Cardiac septum (tissue), 1 donor: ENCODE measurements around the gene COL4A4. TPM values are rescaled to one million over a fixed set of nuclear protein-coding genes. Genes with fewer than 3 reads are reported as not detected.

Experiments
- DNase-seq: peaks from one replicate; pipeline ENCODE4 v3.0.0-alpha.2; 2020; ENCODE audit warnings: low spot score
- intact Hi-C: fragments of 100-400 bp; cut with DNase I; formaldehyde crosslinking; loops from one replicate; pipeline ENCODE4 v1.14.0; 2022
- total RNA-seq: library from RNA; stranded (reverse); fragmentation: NEBNext Ultra II Directional; extraction: Animal tissue kit (Norgen Biotek cat#: 25700); gene quantifications from one replicate; pipeline ENCODE4 v1.2.1, GENCODE V29; 2021
- donor health status: DM: no; HTN: no; CAD: no.

COL4A4 gene
- total RNA-seq, 1 donor from 2014 or later = 3.0 TPM

DNA sequence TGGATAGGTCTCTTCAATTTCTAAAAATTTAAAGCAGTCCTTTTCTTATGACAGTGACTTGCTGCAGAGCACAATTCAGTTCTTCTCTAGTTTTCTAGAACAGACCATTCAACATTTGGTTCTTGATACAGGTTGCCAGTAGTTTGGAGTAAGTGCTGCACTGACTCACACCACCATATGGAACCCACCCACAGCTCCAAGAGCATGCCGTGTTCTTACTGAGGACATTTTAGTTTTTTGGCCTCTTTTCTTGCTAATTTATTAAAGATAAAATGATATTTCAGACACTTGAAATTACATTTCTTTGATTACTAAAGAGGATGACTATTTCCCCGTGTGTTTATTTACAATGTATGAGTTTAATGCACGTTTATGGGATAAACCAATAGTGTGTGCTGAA lies 120.0 kb downstream of the COL4A4 start:
- intact Hi-C loops = no loop called here
- DNase-seq = no peak

GRCh38 chr2:227038550-227039189 lies 125.3 kb downstream of the COL4A4 start:
- intact Hi-C loops = no loop called here
- DNase-seq = no peak

DNA sequence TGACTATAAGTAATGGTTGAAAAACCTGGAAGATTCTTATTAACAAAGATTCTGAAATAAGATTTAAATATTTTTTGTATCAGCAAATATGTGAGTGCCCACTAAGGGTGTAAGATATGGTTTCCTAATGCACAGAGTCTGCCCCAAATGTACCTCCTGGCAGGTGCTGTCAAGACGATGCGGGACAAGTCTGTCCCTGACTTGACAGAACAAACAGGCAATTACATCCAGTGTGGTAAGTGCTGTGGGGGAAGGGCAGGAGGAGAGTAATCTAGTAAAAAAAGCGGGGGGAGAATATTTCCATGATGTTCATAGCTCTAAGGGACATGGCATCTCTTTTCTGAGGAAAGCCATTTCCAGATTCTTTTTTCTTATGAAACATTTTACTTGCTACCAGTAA lies 127.5 kb downstream of the COL4A4 start:
- intact Hi-C loops = no loop called here
- no peak for DNase-seq

- no peak for DNase-seq
- intact Hi-C loops = no loop called here
These were observed 128.2 kb downstream of the COL4A4 start for GRCh38 chr2:227035711-227036367.

GRCh38 chr2:227033471-227034148 lies 130.4 kb downstream of the COL4A4 start:
- intact Hi-C loops = no loop called here
- no peak for DNase-seq

DNA sequence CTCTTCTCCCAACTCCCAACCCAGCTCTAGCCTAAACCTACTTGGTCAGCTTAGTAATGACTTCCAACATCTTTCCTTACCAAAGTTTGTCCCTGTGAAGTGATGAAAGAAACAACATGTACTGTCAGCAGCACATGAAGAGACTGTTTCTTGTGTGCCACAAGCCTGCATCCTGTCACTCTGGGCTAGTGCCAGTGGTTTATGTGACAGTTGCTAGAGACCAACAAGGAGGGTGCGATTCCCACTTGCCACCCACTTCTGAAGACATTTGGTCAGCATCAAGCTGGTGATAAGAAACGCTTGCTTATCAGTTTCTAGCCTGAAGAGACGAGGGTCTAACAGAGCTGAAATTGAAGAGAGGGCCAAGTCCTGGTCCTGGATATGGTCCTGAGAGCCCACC lies 132.6 kb downstream of the COL4A4 start:
- intact Hi-C loops = no loop called here

GRCh38 chr2:227030789-227031188 lies 133.2 kb downstream of the COL4A4 start:
- intact Hi-C loops = no loop called here
- no peak for DNase-seq

More for the DNA sequence above, 132.6 kb downstream of the COL4A4 start:
- DNase-seq = no peak

DNA sequence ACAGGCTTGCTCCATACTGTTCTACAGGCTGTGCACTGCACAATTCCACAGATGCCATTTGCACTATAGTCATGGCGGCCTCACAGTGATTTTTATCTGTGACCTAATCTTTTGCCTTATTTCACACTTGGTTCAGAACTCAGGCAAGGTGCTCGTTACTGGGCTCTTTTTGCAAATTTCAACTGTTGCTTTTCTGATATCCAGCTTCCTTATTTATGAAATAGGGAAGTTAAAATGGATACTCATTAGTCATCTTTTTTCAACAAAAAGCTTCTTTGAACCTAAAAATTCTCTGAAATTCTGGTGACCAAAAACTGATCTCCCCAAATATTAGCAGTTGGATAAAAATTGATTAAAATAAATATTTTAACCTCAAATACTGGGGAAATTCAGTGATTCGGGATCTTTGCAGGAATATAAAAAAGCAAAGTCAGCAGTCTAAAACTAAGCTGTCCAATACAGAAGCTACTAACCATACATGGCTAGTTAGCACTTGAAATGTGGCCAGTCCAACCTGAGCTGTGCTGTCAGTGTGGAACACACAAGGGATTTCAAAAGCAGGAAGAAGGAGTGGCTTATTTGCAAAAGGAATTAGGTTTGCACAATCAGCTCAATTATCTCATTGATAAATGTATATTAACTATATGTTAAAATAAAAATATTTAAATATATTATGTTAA lies 134.4 kb downstream of the COL4A4 start:
- intact Hi-C loops = no loop called here
- DNase-seq = no peak

- intact Hi-C loops = no loop called here
- DNase-seq = no peak
These were observed 138.5 kb downstream of the COL4A4 start for GRCh38 chr2:227025510-227025909.

GRCh38 chr2:227022608-227023007 lies 141.4 kb downstream of the COL4A4 start:
- DNase-seq = no peak
- intact Hi-C loops = no loop called here

- DNase-seq = no peak
- intact Hi-C loops = no loop called here
These were observed 143.6 kb downstream of the COL4A4 start for GRCh38 chr2:227020416-227020815.

- no peak for DNase-seq
- intact Hi-C loops = no loop called here
These were observed 147.1 kb downstream of the COL4A4 start for GRCh38 chr2:227016894-227017293.

GRCh38 chr2:227013881-227014280 lies 150.1 kb downstream of the COL4A4 start:
- DNase-seq = no peak
- intact Hi-C loops = no loop called here

DNA sequence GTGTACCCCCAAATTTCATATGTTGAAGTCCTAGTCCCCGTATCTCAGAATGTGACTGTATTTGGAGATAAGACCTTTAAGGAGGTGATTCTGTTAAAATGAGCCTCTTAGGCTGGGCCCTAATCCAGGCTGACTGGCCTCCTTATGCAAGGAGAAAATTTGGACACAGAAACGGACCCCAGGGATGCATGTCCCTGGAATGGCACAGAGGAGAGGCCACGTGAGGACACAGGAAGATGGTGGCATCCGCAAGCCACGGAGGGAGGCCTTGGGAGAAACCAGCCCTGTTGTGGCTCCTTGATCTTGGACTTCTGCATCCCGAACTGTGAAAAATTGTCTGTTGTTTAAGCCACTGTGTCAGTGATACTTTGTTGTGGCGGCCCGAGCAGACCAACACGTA lies 150.7 kb downstream of the COL4A4 start:
- intact Hi-C loops = no loop called here
- no peak for DNase-seq

DNA sequence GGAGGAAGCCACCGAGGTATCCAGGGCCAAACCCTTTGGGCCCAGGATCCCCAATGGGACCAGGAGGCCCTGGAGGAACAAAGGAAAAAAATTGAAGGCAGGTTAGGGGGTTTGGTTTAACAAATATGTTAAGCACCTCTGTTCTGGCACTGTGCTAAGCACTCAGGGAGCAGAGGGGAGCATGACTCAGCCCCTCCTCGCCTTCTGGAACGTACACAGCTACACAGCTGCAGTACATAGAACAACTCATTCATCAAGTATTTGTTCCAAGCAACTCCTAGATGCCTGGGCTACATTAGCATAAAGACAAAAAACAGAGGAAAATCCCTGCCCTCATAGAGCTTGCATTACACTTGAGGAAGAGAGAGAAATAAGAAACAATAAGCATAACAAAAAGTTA lies 153.6 kb downstream of the COL4A4 start:
- intact Hi-C loops = no loop called here
- no peak for DNase-seq

GRCh38 chr2:227007940-227008339 lies 156.1 kb downstream of the COL4A4 start:
- no peak for DNase-seq
- intact Hi-C loops = no loop called here

DNA sequence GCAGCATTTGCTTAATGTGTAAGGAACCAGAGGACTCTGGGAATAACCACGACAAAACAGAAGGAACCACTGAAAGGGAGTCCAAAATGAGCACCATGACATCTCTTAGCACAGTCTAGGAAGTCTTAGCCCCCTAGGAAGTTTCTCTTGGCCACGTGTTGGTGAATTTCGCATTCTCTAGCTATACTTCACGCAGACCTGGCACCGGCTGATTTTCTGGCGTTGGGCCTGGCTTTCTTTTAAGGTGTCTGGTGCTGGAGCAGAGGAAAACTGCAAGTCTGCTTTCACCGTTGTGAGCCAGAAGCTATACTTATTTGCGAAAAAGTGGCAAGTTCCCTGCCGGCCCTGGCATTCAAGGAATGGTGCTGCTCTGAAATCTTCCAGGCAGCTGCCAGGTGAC lies 156.9 kb downstream of the COL4A4 start:
- intact Hi-C loops = no loop called here
- DNase-seq = no peak

DNA sequence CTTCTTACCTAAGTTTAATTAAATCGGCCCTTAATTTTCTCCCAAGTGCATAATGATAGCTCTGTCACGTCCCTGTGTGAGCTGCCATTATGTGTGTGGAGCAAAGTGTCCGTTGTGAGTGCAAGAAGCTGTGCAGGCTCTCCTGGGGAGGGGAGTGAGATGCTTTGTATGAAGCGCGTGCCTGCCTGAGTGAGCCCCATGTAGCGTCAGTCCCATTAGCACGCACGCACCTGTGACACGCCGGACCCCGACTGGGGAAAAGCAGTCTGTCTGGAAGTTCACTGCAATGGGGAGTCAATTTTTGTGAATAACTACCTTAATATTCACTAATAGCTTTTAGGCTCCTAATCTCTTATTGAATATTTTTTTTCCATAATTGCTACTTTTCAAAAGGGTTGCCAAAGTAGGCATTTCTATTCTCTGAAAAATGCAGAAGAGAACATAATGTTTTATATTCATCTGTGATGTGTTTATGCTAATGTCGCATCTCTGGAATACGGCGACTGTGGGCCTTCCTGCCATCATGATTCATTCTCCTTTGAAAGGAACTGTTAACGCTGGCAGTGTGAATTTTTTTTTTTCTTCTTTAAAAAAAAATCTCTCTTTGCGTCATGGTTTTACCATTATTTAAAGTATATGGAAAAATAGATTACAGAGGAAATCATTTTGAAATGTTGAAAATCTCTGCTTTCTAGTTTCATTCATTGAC lies 157.7 kb downstream of the COL4A4 start:
- intact Hi-C loops = no loop called here
- DNase-seq = no peak

GRCh38 chr2:227004482-227004881 lies 159.5 kb downstream of the COL4A4 start:
- intact Hi-C loops = no loop called here
- DNase-seq = no peak

DNA sequence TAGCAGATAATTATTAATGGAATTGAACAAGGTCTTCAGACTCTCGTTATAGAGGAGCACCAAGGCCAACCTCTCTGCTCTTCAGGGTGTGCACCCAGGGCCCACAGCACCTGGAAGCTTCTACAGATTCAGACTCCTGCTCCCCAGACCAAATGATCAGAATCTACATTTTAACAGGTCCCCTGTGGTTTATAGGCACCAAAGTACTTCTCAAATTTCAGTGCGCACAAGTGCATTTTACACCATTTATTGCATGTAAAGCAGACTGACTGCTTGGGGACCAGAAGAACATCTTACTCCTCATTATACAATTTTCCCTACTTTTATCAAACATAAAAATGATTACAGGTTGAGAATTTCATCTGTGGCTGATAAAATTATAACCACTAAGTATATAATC lies 163.9 kb downstream of the COL4A4 start:
- intact Hi-C loops = no loop called here
- DNase-seq = no peak
